OCI-LY1 (cell line): Measurements from ENCODE around the gene ZNF285.

Source experiments
- EZH2 ChIP-seq: fragments of 200-600 bp; sonication (generic), shearing (Covaris generic); IDR thresholded peaks from 2 replicates; pipeline ENCODE4 v1.8.0; 2017; ENCODE audit warnings: borderline replicate concordance, mixed run types, mild to moderate bottlenecking, antibody characterized with exemption, low read length, moderate library complexity, mixed read lengths
- TF ChIP-seq, protein P1 (sequence below): fragments of 200-600 bp; sonication (generic), shearing (Covaris generic); IDR thresholded peaks from 2 replicates; pipeline ENCODE4 v1.5.1; 2017; ENCODE audit warnings: mild to moderate bottlenecking, antibody characterized with exemption, low read length, moderate library complexity, mixed read lengths

- TF ChIP-seq, protein P1, sequence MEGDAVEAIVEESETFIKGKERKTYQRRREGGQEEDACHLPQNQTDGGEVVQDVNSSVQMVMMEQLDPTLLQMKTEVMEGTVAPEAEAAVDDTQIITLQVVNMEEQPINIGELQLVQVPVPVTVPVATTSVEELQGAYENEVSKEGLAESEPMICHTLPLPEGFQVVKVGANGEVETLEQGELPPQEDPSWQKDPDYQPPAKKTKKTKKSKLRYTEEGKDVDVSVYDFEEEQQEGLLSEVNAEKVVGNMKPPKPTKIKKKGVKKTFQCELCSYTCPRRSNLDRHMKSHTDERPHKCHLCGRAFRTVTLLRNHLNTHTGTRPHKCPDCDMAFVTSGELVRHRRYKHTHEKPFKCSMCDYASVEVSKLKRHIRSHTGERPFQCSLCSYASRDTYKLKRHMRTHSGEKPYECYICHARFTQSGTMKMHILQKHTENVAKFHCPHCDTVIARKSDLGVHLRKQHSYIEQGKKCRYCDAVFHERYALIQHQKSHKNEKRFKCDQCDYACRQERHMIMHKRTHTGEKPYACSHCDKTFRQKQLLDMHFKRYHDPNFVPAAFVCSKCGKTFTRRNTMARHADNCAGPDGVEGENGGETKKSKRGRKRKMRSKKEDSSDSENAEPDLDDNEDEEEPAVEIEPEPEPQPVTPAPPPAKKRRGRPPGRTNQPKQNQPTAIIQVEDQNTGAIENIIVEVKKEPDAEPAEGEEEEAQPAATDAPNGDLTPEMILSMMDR, result no peak
- no peak for TF ChIP-seq EZH2
Measured at GRCh38 chr19:44447916-44448674, 46.7 kb upstream of the ZNF285 start, which contains the start of gene ZNF229.
